Ascending aorta (tissue), 2 donors: ENCODE measurements around the gene ANKRD10. TPM values are rescaled to one million over a fixed set of nuclear protein-coding genes. Genes with fewer than 3 reads are reported as not detected.

Source experiments
- DNase-seq, 2 donors: peaks; one replicate each; pipeline ENCODE4 v3.0.0-alpha.2; 2019; ENCODE audit warnings: low spot score in 2 of 2
- H3K27ac ChIP-seq, 2 donors: fragments of 200-600 bp; sonication (generic); one replicate each; pipeline ENCODE4 v1.5.1; 2016 to 2017; ENCODE audit warnings: mild to moderate bottlenecking in 1 of 2
- H3K27me3 ChIP-seq: fragments of 200-600 bp; sonication (generic); one replicate; pipeline ENCODE4 v1.5.1; 2017
- H3K36me3 ChIP-seq, 2 donors: fragments of 200-600 bp; sonication (generic); one replicate each; pipeline ENCODE4 v1.5.1; 2016
- H3K4me1 ChIP-seq, 2 donors: fragments of 200-600 bp; sonication (generic); one replicate each; pipeline ENCODE4 v1.5.1; 2016 to 2017; ENCODE audit warnings: mild to moderate bottlenecking in 1 of 2
- H3K4me3 ChIP-seq, 2 donors: fragments of 200-600 bp; sonication (generic); one replicate each; pipeline ENCODE4 v1.5.1; 2016 to 2017; ENCODE audit warnings: mild to moderate bottlenecking in 1 of 2
- H3K9me3 ChIP-seq, 2 donors: fragments of 200-600 bp; sonication (generic); one replicate each; pipeline ENCODE4 v1.5.1; 2016
- CTCF ChIP-seq, 3 experiments: fragments of 200-600 bp in 2 of 3; fragments of 450-650 bp in 1 of 3; sonication (generic) in 2 of 3; IDR thresholded peaks; one replicate each; pipeline ENCODE4 v1.5.1; 2016 to 2019; ENCODE audit warnings: antibody characterized with exemption in 3 of 3, mild to moderate bottlenecking in 1 of 3, moderate library complexity in 1 of 3
- intact Hi-C: fragments of 100-400 bp; cut with DNase I; formaldehyde crosslinking; loops from one replicate; pipeline ENCODE4 v1.15.1; 2023
- total RNA-seq: library from RNA; depleted of rRNA; stranded (reverse); fragments of >200 nt; gene quantifications from one replicate; pipeline ENCODE4 v1.1.0, GENCODE V29; 2016

The ANKRD10 gene
- total RNA-seq, 1 donor from 2014 or later: 100 TPM

- Histone ChIP-seq H3K4me3 (no peak overlapping the region), H3K27ac (no peak overlapping the region), H3K36me3 (peaks cover 13 to 18% of the 10 kb centered on the region in 2 donors), H3K4me1 (no peaks in the 10 kb centered on the region), H3K9me3 (no peaks in the 10 kb centered on the region), H3K27me3 (no peaks in the 10 kb centered on the region)
- TF ChIP-seq CTCF (IDR thresholded peaks at IDR 0.05): no peak
- DNase-seq: no peak
- intact Hi-C loops: no loop called here
Observed at GRCh38 chr13:110897521-110897920, 17.3 kb downstream of the ANKRD10 start.

GRCh38 chr13:110897014-110897413 is 17.9 kb downstream of the ANKRD10 start:
- H3K27ac ChIP-seq: no peak overlapping the region
- peaks cover 15 to 22% of the 10 kb centered on the region in 2 donors for H3K36me3 ChIP-seq

GRCh38 chr13:110894086-110894485 is 20.8 kb downstream of the ANKRD10 start:
- TF ChIP-seq CTCF (IDR thresholded peaks at IDR 0.05): no peak
- no peaks in the 10 kb centered on the region for H3K27me3 ChIP-seq
- H3K27ac ChIP-seq: no peak overlapping the region
- no peak overlapping the region for H3K4me3 ChIP-seq
- intact Hi-C loops: no loop called here
- H3K4me1 ChIP-seq: no peaks in the 10 kb centered on the region
- no peaks in the 10 kb centered on the region for H3K9me3 ChIP-seq
- H3K36me3 ChIP-seq: peaks cover 14 to 22% of the 10 kb centered on the region in 2 donors
- DNase-seq: no peak

More at GRCh38 chr13:110897014-110897413, 17.9 kb downstream of the ANKRD10 start:
- Histone ChIP-seq H3K9me3 (no peaks in the 10 kb centered on the region), H3K4me3 (no peak overlapping the region), H3K4me1 (no peaks in the 10 kb centered on the region), H3K27me3 (no peaks in the 10 kb centered on the region)
- DNase-seq: no peak
- no peak for TF ChIP-seq CTCF (IDR thresholded peaks at IDR 0.05)
- intact Hi-C loops: no loop called here

GRCh38 chr13:110893571-110893970 is 21.3 kb downstream of the ANKRD10 start:
- no peaks in the 10 kb centered on the region for H3K27me3 ChIP-seq
- TF ChIP-seq CTCF (IDR thresholded peaks at IDR 0.05): no peak
- H3K4me3 ChIP-seq: no peak overlapping the region
- H3K4me1 ChIP-seq: no peaks in the 10 kb centered on the region
- intact Hi-C loops: no loop called here
- H3K36me3 ChIP-seq: peaks cover 14 to 22% of the 10 kb centered on the region in 2 donors
- H3K27ac ChIP-seq: no peak overlapping the region
- no peaks in the 10 kb centered on the region for H3K9me3 ChIP-seq
- DNase-seq: no peak

- DNase-seq: no peak
- H3K9me3 ChIP-seq: no peaks in the 10 kb centered on the region
- H3K27ac ChIP-seq: no peak overlapping the region
- intact Hi-C loops: no loop called here
- no peak overlapping the region for H3K4me3 ChIP-seq
- no peak for TF ChIP-seq CTCF (IDR thresholded peaks at IDR 0.05)
- H3K36me3 ChIP-seq: peaks cover 14 to 22% of the 10 kb centered on the region in 2 donors
- H3K27me3 ChIP-seq: no peaks in the 10 kb centered on the region
- no peaks in the 10 kb centered on the region for H3K4me1 ChIP-seq
Observed at GRCh38 chr13:110890279-110891165, 24.3 kb downstream of the ANKRD10 start.
